GM21717 (cell line): ENCODE measurements around the gene ARHGEF10L.

Experiments
- ATAC-seq: cut with Tn5 transposase; IDR thresholded peaks from one replicate; pipeline ENCODE4 v1.9.1; 2021; ENCODE audit warnings: mild to moderate bottlenecking, moderate library complexity; ENCODE audit not compliant: unreplicated experiment

The ARHGEF10L gene

DNA sequence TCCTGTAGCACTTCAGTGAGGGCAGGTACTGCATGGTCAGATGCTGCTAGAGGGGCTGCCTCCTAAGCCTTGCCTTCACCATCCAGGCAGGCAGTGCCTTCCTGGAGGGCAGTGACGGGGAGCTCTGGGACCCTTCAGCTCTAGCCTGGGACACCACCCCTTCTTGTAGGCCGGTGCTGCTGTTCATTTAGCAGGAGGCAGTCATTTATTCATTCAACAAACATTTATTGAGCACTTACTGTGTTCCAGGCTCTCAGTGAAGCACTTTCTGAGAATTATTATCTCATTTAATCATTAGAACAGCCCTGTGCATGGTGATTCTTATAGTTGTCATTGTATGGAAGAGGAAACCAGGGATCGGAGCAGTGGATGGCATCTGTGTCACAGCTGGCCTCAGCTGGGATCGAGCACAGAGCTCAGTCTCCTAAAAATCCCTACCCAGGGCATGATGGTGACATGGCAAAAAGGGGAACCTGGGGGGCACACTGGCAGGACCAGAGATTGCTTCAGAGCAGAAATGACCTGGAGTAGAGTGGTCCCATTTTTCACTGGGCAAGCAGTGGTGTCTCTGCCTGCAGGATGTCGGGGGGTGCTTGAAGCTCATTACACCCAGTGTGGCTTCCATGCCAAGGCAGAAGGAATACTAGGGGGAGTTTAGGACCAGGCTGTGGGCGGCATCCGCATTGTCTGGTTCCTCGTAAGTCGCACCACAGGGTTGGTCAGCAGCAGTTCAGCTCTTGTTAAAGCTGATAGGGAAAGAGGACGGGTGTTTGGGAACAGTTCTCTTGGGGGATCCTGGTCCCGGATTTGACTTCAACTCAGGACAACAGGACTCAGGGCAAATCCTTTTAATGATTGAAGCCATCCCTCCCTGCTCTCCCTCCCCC is 28.8 kb downstream of the ARHGEF10L start:
- no peak for ATAC-seq

DNA sequence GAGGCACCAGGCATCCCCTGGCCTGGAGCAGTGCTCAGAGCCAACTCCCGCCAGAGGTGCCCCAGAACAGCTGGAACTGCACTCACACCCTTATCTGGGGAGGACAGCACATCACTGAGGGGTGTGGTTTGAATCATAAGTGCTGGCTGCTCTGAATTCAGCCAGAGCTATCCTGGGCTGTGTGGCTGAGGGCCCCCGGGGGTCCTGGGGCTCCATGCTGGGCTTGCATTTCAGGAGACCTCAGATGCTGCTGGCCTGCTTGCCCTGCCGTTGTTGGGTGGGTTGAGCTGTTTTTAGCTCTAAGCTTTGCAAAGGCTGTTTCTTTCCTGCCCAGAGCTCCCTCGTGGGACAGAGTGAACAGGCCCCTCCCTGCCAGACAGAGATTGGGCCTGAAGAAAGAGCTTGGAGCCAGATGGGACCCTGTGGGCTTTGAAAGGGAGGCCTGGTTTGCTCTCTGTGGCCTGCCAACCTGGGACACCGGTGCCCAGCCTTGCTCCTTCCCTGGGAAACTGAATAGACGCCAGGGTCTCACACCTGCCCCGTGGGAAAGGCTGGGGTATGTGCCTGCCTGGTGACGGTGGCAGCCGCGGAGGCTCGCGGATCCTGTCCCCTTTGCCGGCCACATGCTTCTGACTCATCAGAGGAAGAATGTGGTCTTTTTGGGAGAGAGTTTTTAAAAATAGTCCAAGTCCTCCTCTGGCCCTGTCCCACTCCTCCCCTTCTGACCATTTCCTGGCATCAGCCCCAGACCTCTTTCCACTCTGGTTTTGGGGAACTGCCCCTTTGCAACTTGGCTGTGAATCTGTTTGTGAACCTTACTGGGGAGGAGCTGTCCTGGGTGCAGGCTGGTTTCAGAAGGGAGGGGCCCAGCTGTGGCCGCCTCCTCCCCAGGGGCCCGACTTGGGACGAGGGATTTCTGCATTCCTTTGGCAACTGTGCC is 30.0 kb downstream of the ARHGEF10L start:
- no peak for ATAC-seq

GRCh38 chr1:17570228-17570627 is 30.7 kb downstream of the ARHGEF10L start:
- ATAC-seq, result no peak

DNA sequence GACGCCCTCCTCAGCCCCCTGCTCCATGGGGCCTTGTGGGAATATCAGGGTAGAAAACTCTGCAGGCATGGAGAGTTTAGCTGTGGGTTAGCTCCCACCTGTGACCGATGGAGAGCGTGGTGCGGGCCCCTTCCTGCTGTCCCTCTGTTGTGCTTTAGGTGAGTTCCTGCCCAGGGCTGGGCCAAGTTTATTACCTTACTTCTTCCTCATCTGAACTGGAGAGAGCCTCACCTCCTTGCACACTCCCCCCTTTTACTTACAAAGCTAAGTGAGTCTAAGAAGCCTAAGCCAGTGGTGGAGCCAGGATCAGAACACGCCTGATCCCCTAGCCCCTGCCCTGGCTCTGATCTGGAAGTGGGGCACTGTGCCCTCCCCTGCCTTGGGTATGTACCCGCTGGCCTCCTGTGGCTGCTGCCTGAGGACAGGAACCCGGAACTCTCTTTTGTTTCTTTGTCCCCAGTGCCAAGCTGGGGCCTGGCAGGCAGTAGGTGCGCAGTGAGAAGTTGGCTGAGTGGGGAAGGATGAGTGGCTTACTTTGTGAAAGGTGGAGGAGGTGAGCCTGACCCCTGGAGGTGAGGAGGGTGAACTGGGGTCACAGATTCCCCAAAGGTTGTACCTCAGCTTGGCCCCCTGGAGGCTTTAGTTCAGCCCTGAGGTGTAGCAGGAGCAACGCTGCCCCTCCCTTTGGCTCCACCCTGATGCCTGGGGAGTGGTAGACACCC is 32.9 kb downstream of the ARHGEF10L start:
- ATAC-seq, result no peak

DNA sequence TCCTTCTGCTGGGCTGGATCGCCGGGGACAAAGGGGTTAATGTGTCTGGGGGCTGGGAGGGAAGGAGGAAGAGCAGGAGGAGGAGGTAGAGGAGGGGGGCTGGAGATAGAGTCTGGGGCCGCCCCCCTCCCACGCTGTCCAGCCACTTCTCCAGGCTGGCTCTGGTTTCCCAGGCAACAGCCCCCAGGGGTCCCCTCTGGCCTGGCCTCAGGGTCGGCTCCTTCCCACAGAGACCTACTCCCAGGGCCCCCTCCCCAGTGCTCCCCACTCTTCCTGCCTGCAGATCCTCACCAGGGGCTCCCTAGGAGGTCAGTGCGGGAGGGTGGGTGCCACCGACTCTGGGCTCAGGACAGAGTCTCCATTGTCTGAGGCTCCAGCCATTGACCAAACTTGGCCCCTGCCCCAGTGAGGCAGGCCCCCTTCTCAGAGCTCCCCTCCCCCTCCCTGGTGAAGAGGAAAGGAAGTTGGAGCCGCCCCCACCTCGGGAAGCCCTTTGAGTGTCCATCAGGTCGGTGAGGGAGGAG is 34.1 kb downstream of the ARHGEF10L start:
- no peak for ATAC-seq

DNA sequence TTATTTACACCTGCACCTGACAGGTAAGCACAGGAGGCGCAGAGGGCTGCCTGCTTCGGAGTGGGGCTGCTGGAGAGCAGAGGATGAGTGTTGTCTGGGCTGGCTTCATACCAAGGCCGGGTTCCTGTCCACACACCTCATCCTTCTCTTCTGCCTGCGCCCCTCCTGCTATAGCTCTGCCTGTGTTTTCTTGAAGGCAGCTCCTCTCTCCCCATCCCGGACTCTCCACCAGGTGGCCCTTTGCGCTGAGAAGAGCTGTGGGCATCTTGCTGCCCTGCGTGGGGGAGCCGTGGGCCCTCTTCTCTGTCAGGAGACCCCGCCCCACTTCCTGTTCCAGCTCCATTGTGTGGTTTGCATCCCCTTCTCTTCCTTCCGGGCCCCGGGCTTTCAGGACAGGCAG is 35.0 kb downstream of the ARHGEF10L start:
- no peak for ATAC-seq

DNA sequence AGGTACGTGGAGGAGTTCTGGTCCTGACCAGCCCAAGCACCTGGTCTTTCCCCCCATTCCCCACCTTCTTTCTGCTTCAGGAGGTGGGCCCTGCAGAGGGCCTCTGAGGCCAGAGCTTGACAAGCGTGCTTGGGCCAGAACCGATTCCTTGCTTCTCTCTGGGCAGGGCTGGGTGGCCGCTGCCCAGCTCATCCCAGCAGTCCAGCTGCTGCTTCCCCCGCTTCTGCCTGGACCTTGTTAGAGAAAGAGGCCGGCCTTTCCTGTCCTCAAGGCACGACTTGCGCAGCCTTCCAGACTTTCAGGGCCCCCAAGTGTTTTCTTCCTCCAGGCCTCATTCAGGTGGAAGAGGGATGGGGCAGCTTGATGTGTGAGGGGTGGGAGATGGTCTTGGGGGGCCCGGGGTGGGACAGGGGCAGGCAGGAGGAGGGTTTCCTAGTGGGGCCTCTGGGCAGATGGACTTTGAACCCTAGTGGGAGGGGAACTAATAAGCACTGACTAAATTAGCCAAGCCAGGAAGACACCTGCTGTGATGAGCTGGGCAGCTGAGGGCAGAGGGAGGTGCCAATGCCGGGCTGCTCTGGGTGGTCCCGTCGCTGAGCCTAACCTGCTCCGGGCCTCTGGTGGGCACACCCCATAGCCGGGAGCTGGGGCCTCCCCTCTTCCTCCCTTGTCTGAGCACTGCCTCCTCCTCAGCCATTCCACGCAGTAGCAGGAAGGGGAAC is 36.5 kb downstream of the ARHGEF10L start:
- ATAC-seq, result no peak

- no peak for ATAC-seq
Observed at GRCh38 chr1:17576519-17576853, 37.0 kb downstream of the ARHGEF10L start.

- no peak for ATAC-seq
Observed at GRCh38 chr1:17577907-17578297, 38.4 kb downstream of the ARHGEF10L start.

DNA sequence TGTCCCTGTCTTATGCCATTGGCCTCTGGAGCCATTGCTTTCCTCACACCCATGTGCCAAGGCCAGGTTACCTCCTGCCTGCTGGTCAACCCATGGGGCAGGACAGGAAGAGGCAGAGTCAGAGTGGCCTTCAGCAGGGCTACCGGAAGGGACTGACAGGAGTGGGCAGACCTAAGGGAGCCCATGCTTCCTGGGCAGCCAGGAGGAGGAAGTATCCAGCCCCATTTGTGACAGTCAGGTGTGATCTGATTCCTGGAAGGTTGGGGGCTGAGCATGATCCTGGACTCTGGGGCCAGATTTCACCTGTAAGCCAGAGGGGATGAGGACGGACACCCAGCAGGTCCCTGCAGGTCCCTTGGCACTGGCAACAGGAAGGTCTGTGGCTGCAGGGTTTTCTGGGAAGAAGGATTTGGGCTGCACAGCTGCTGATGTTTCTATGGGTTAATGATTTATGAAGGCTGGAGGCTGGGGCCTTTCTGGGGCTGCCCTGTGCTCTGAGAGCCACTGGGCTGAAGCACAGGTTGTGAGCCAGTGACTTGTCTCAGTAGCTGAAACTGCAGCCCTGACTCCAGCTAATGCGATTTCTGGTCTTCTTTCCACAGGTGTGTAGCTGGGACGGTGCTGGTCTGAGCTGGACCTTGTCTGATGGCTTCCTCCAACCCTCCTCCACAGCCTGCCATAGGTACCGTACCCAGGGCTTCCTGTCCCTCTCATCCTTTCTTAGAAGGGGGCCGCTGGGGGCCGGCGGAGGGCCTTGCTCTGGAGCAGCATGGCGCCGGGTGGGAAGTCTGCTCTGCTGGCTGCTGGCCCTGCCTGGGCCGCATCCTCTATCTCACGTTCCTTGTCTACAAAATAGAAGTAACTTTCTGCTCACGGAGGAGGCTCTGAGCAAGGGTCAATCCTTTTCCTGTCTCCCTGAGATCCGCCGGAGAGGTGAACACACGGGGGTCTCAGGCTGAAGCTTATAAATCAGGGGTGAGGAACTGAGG is 40.7 kb downstream of the ARHGEF10L start:
- no peak for ATAC-seq

DNA sequence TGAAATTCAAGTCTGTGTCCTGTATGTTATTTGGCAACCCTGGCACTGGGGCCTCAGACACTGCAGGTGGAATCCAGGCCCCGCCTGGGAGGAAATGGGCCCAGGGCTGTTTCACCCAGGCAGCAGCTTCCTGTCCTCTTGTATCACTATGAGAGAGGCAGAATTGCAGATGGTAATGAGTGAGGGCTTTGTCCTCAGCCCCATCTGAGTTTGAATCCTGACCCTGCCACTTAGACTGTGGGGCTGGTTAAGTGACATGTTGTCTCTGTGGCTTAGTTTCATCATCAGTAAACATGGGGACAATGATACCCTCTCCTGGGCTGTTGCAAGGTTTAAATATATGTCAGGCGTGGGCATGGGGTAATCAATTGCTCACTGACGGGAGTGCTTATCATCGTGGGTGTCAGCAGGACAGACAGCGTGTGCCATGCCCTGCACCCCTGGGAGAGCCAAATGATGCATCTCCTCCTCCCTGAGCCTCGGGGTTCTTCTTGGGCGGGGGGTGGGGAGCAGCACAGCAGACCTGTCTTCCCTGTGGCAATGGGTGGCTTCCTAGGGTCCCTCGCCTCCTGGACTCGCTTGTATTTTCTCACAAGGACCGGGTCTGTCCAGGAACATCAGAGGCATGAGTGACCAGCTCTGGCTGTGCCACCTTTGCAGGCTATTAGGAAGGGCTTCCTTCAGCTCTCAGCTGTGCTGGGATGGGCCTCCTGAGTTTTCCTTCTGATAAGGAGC is 42.1 kb downstream of the ARHGEF10L start:
- no peak for ATAC-seq

- ATAC-seq, result no peak
Observed at GRCh38 chr1:17582124-17582774, 42.8 kb downstream of the ARHGEF10L start.

DNA sequence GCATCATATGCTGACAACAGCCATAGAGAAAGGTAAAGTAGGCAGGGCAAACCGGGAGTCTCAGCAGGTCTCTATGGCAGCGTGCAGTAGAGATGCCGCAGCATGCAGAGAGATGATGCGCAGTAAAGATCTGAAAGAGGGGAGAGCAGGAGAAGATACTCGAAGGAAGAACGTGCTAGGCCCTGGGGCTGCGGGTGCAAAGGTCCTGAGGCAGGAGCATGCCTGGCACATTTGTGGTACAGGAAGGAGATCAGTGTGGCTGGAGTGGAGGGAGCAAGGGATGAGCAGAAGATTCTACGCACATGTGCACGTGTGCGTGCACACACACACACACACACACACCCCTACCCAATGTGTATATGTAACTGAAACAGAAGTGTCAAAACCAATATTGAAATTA is 45.0 kb downstream of the ARHGEF10L start:
- ATAC-seq, result no peak

GRCh38 chr1:17585266-17585987 is 45.9 kb downstream of the ARHGEF10L start:
- no peak for ATAC-seq

DNA sequence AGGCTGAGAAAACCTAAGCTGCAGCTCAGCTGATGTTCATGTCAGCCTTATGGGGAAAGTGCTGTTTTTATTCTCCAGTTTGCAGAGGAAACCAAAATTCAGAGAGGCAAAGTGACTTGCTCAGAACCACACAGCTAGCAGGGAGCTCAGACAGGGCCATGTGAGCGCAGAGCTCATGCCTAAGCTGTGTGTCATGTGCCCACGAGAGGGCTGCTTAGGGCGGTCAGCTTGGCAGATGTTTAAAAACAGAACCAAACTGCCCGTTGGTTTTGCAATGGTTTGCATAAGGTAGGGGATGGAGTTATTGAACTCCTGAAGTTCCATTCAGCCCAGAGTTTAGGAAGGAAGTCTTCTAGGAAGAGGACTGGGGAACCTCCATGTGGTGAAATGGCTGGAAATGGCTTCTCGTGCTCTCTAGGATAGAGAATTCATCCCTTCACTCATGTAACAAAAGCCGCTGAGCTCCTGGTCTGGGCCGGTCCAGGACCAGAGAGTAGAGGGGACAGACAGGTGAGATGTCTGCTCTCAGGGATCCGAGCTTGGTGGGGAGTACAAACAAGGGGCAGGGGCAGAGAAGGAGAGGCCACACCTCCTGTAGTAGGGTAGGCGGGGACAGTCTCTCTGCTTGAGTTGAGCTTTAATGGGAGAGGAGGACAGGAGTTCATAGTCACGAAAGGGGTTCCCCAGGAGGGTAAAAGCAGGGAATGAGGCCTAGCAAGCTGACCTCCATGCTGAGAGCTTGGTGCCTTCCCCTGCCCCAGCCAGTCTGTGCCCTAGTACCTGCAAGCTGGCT is 46.9 kb downstream of the ARHGEF10L start:
- no peak for ATAC-seq

- ATAC-seq, result no peak
Observed at GRCh38 chr1:17587693-17588047, 48.2 kb downstream of the ARHGEF10L start.
